PC-9 (cell line): ENCODE data around the gene DPY30. TPM values are rescaled to one million over a fixed set of nuclear protein-coding genes. Genes with fewer than 3 reads are reported as not detected.
"Not testable (repeated sequence)": the region's sequence is repeated elsewhere in the genome, so short reads cannot be mapped to it uniquely, and the experiment has no call there.

Experiments
- BruUV-seq: library from RNA; stranded (reverse); fragments of 400-500 nt; replicated peaks from 2 replicates; lab custom pipeline; 2021; lab: Mats Ljungman, UMichigan
- CTCF ChIA-PET: fragments of 300-600 bp; sonication (Branson Sonifier 250); formaldehyde crosslinking; loops from one replicate; lab custom pipeline; 2022; ENCODE audit warnings: antibody characterized with exemption; lab: Charles Lee
- POLR2A ChIA-PET: fragments of 300-600 bp; sonication (Branson Sonifier 250); formaldehyde crosslinking; loops from one replicate; lab custom pipeline; 2022; ENCODE audit warnings: antibody characterized with exemption; ENCODE audit not compliant: unreplicated experiment; lab: Charles Lee
- DNase-seq, 2 experiments: peaks; one replicate each; pipeline versions ENCODE4 v3.0.0 to v3.0.0-alpha.2; 2015 to 2022; ENCODE audit warnings: mixed read lengths in 1 of 2
- H2AFZ ChIP-seq: fragments of 200-600 bp; sonication (generic); 2 replicates; pipeline ENCODE4 v1.8.1; 2017; ENCODE audit warnings: antibody characterized with exemption
- H3F3A ChIP-seq: fragments of 200-600 bp; sonication (generic); 2 replicates; pipeline ENCODE4 v1.8.1; 2017; ENCODE audit warnings: antibody characterized with exemption, mild to moderate bottlenecking, low read depth; ENCODE audit not compliant: insufficient read depth
- H3K27ac ChIP-seq: fragments of 200-600 bp; sonication (generic); 2 replicates; pipeline ENCODE4 v1.6.1; 2016; ENCODE audit warnings: mixed run types
- H3K27me3 ChIP-seq: fragments of 200-600 bp; sonication (generic); 2 replicates; pipeline ENCODE4 v1.6.1; 2016; ENCODE audit warnings: low read depth, mixed run types; ENCODE audit not compliant: insufficient read depth
- H3K36me3 ChIP-seq: fragments of 200-600 bp; sonication (generic); 2 replicates; pipeline ENCODE4 v1.6.1; 2016; ENCODE audit warnings: low read depth, mixed run types
- H3K4me1 ChIP-seq: fragments of 200-600 bp; sonication (generic); replicated peaks from 2 replicates; pipeline ENCODE4 v1.6.1; 2016; ENCODE audit warnings: mixed run types; ENCODE audit not compliant: insufficient read depth
- H3K4me2 ChIP-seq: fragments of 200-600 bp; sonication (generic); 2 replicates; pipeline ENCODE4 v1.6.1; 2017; ENCODE audit warnings: mixed run types
- H3K4me3 ChIP-seq: fragments of 200-600 bp; sonication (generic); 2 replicates; pipeline ENCODE4 v1.6.1; 2016; ENCODE audit warnings: mixed run types
- H3K79me2 ChIP-seq: fragments of 200-600 bp; sonication (generic); 2 replicates; pipeline ENCODE4 v1.6.1; 2017; ENCODE audit warnings: low read depth, mixed run types
- H3K9me2 ChIP-seq: fragments of 200-600 bp; sonication (generic); 2 replicates; pipeline ENCODE4 v1.8.1; 2017; ENCODE audit warnings: mild to moderate bottlenecking; ENCODE audit not compliant: insufficient read depth
- H3K9me3 ChIP-seq: fragments of 200-600 bp; sonication (generic); 2 replicates; pipeline ENCODE4 v1.8.1; 2016; ENCODE audit warnings: low read depth; ENCODE audit not compliant: insufficient read depth
- H4K20me1 ChIP-seq: fragments of 200-600 bp; sonication (generic); 2 replicates; pipeline ENCODE4 v1.8.1; 2017; ENCODE audit not compliant: insufficient read depth
- CTCF ChIP-seq: fragments of 200-600 bp; sonication (generic); conservative IDR thresholded peaks from 2 replicates; pipeline ENCODE4 v1.6.1; 2017; ENCODE audit warnings: mixed run types, antibody characterized with exemption, mild to moderate bottlenecking, moderate library complexity
- EZH2 ChIP-seq: fragments of 200-600 bp; sonication (generic); IDR thresholded peaks from 2 replicates; pipeline ENCODE4 v1.8.0; 2017; ENCODE audit warnings: antibody characterized with exemption, low read depth
- intact Hi-C: fragments of 100-400 bp; cut with micrococcal nuclease; formaldehyde crosslinking; loops from one replicate; pipeline ENCODE4 v1.10.0; 2022; ENCODE audit not compliant: unreplicated experiment
- total RNA-seq: library from RNA; stranded (reverse); gene quantifications from 2 replicates; pipeline ENCODE4 v1.2.3, GENCODE V29; 2021

Gene DPY30
- total RNA-seq, 1 experiment from 2014 or later = 109 TPM

- no peak overlapping the region for H3K4me3 ChIP-seq
- peak in 1 of 2 experiments; percentile 68 for DNase-seq
- no peaks in the 10 kb centered on the region for H3K27me3 ChIP-seq
- BruUV-seq = no TSS peak
- POLR2A ChIA-PET = no interaction called here
- H3K9me3 ChIP-seq = no peaks in the 10 kb centered on the region
- peaks cover 19% of the 10 kb centered on the region; the same call in 1 of the 2 replicates for H3F3A ChIP-seq
- no peak overlapping the region for H2AFZ ChIP-seq
- no peaks in the 10 kb centered on the region for H3K36me3 ChIP-seq
- H3K27ac ChIP-seq = no peak overlapping the region; the same call in 1 of the 2 replicates
- H4K20me1 ChIP-seq = no peaks in the 10 kb centered on the region
- CTCF ChIA-PET = no interaction called here
- intact Hi-C loops = no loop called here
- 0 out of 2 replicates have a peak, but pooled peaks cover 3% of the 10 kb centered on the region for H3K9me2 ChIP-seq
- H3K79me2 ChIP-seq = no peaks in the 10 kb centered on the region
- TF ChIP-seq CTCF (no peak), EZH2 (no peak)
- no peak overlapping the region for H3K4me2 ChIP-seq
- peaks cover 15% of the 10 kb centered on the region for H3K4me1 ChIP-seq
These were observed 18.5 kb upstream of the DPY30 start for GRCh38 chr2:32058130-32058529.

- BruUV-seq, intact Hi-C loops, H3F3A ChIP-seq, POLR2A ChIA-PET, H3K27me3 ChIP-seq, H3K4me2 ChIP-seq, H3K36me3 ChIP-seq, CTCF ChIA-PET, H2AFZ ChIP-seq, H3K27ac ChIP-seq, DNase-seq, H3K79me2 ChIP-seq, H3K9me3 ChIP-seq, H3K4me3 ChIP-seq, H4K20me1 ChIP-seq, H3K9me2 ChIP-seq, H3K4me1 ChIP-seq: not testable (repeated sequence)
These were observed 15.0 kb upstream of the DPY30 start for GRCh38 chr2:32054583-32054982.

- Histone ChIP-seq H2AFZ (no peak overlapping the region), H3K36me3 (no peaks in the 10 kb centered on the region), H3K4me3 (no peak overlapping the region), H3K9me2 (0 out of 2 replicates have a peak, but pooled peaks cover under 1% of the 10 kb centered on the region), H3K27me3 (no peaks in the 10 kb centered on the region), H3K4me1 (no peaks in the 10 kb centered on the region), H3K4me2 (no peak overlapping the region), H3K79me2 (no peaks in the 10 kb centered on the region), H3F3A (no peaks in the 10 kb centered on the region), H3K27ac (no peak overlapping the region), H3K9me3 (no peaks in the 10 kb centered on the region), H4K20me1 (no peaks in the 10 kb centered on the region)
- DNase-seq = no peak
- no peak for TF ChIP-seq CTCF
- TF ChIP-seq EZH2 = no peak
- no TSS peak for BruUV-seq
- ChIA-PET CTCF (interaction anchor here (0.6 kb wide), 1 partner anchor 47 kb away, joined by 7 read pairs; no protein-coding TSS in a partner anchor), POLR2A (interaction anchor here (0.5 kb wide), 1 partner anchor 13 kb away, joined by 3 read pairs; no protein-coding TSS in a partner anchor)
- intact Hi-C loops = no loop called here
These were observed 12.3 kb upstream of the DPY30 start for GRCh38 chr2:32051836-32052439.
